Measurements from ENCODE around the gene NR2F1.
A peak's percentile ranks its signal among the peaks of the same experiment; 100 is the strongest.

NR2F1 gene

GRCh38 chr5:93601071-93601801 is 18.2 kb downstream of the NR2F1 start:
- intact Hi-C loops (cut with DNase I) = loop anchor here (5.0 kb wide), 1 partner anchor 1091 kb away; no protein-coding TSS in a partner anchor

GRCh38 chr5:93601802-93602155 is 18.8 kb downstream of the NR2F1 start:
- intact Hi-C loops (cut with DNase I) = loop anchor here (5.0 kb wide), 1 partner anchor 1091 kb away; no protein-coding TSS in a partner anchor
- no peak for DNase-seq

More at GRCh38 chr5:93601071-93601801, 18.2 kb downstream of the NR2F1 start:
- no peak for DNase-seq

GRCh38 chr5:93602241-93603077 is 19.4 kb downstream of the NR2F1 start:
- intact Hi-C loops (cut with DNase I) = loop anchor here (5.0 kb wide), 1 partner anchor 1090 kb away; no protein-coding TSS in a partner anchor
- DNase-seq = no peak

GRCh38 chr5:93603078-93603792 is 20.2 kb downstream of the NR2F1 start:
- no peak for DNase-seq
- intact Hi-C loops (cut with DNase I) = loop anchor here (5.0 kb wide), 1 partner anchor 1089 kb away; no protein-coding TSS in a partner anchor

- DNase-seq = peak in 6 of 10 donors; percentile 29 to 92 (median 67)
- intact Hi-C loops (cut with DNase I) = loop anchor here (5.0 kb wide), 1 partner anchor 1088 kb away; no protein-coding TSS in a partner anchor
Observed at GRCh38 chr5:93603793-93604643, 21.0 kb downstream of the NR2F1 start.

- intact Hi-C loops (cut with DNase I) = loop anchor here (5.0 kb wide), 1 partner anchor 1087 kb away; no protein-coding TSS in a partner anchor
- DNase-seq = no peak
Observed at GRCh38 chr5:93604644-93605515, 21.9 kb downstream of the NR2F1 start.

GRCh38 chr5:93606382-93606752 is 23.3 kb downstream of the NR2F1 start:
- no peak for DNase-seq
- intact Hi-C loops (cut with DNase I) = loop anchor here (2.0 kb wide), 1 partner anchor 194 kb away; no protein-coding TSS in a partner anchor

GRCh38 chr5:93607367-93608258 is 24.6 kb downstream of the NR2F1 start:
- intact Hi-C loops (cut with DNase I) = loop anchor here (2.0 kb wide), 1 partner anchor 193 kb away; no protein-coding TSS in a partner anchor
- DNase-seq = peak in 1 of 10 donors; percentile 67

GRCh38 chr5:93608855-93609254 is 25.8 kb downstream of the NR2F1 start:
- intact Hi-C loops (cut with DNase I) = no loop called here
- DNase-seq = no peak

GRCh38 chr5:93609762-93610161 is 26.7 kb downstream of the NR2F1 start:
- no peak for DNase-seq
- intact Hi-C loops (cut with DNase I) = loop anchor here (10.0 kb wide), 1 partner anchor 505 kb away; a partner anchor contains a TSS

- no peak for DNase-seq
- intact Hi-C loops (cut with DNase I) = loop anchor here (10.0 kb wide), 1 partner anchor 504 kb away; a partner anchor contains a TSS
Observed at GRCh38 chr5:93610581-93611272, 27.7 kb downstream of the NR2F1 start.

GRCh38 chr5:93611273-93611975 is 28.4 kb downstream of the NR2F1 start:
- intact Hi-C loops (cut with DNase I) = loop anchor here (10.0 kb wide), 1 partner anchor 503 kb away; a partner anchor contains a TSS
- no peak for DNase-seq

- DNase-seq = peak in 3 of 10 donors; percentile 73 to 86 (median 85)
- intact Hi-C loops (cut with DNase I) = loop anchor here (10.0 kb wide), 1 partner anchor 503 kb away; a partner anchor contains a TSS
Observed at GRCh38 chr5:93611976-93612854, 29.2 kb downstream of the NR2F1 start.

GRCh38 chr5:93612855-93613243 is 29.8 kb downstream of the NR2F1 start:
- intact Hi-C loops (cut with DNase I) = loop anchor here (10.0 kb wide), 1 partner anchor 502 kb away; a partner anchor contains a TSS
- DNase-seq = no peak
